ENCODE results near the gene FBXO39. TPM values are rescaled to one million over a fixed set of nuclear protein-coding genes. Genes with fewer than 3 reads are reported as not detected.
A peak's percentile ranks its signal among the peaks of the same experiment; 100 is the strongest.

Gene FBXO39
- total and polyA plus RNA-seq, 9 of the 15 experiments (the other 6 are each of a cell fraction or from before 2014, with no cell fraction given): not detected

DNA sequence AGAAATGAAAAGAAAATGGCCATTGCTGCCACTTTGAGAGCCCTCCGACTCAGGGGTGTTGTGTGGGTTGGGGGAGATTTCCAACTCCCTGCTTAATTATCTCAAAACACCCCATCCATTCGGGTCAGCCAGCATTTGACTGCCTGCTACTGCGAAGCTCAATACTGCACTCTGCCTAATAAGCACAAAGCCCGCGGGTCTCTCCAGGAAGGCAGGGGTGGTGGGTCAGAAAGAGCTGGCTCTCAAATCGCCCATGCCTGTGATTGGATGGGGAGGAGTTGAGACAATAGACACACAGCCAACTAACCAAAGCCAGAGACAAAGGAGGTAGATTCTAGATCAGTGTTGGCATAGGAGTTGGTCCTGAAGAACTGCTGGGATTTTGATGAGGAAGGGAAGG, 22.5 kb upstream of the FBXO39 start (continued):
- TF ChIP-seq, protein P1, sequence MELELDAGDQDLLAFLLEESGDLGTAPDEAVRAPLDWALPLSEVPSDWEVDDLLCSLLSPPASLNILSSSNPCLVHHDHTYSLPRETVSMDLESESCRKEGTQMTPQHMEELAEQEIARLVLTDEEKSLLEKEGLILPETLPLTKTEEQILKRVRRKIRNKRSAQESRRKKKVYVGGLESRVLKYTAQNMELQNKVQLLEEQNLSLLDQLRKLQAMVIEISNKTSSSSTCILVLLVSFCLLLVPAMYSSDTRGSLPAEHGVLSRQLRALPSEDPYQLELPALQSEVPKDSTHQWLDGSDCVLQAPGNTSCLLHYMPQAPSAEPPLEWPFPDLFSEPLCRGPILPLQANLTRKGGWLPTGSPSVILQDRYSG (tag; conservative IDR thresholded peaks at IDR 0.05; ENCODE audit: low read depth): no peak
- no peak for TF ChIP-seq ZNF695 (CRISPR knock-in tag; IDR thresholded peaks at IDR 0.05)
- no peak for TF ChIP-seq CBFA2T3 (IDR thresholded peaks at IDR 0.05)
- TF ChIP-seq KLF13 (tag; IDR thresholded peaks at IDR 0.05; ENCODE audit: borderline replicate concordance, low read depth): no peak

DNA sequence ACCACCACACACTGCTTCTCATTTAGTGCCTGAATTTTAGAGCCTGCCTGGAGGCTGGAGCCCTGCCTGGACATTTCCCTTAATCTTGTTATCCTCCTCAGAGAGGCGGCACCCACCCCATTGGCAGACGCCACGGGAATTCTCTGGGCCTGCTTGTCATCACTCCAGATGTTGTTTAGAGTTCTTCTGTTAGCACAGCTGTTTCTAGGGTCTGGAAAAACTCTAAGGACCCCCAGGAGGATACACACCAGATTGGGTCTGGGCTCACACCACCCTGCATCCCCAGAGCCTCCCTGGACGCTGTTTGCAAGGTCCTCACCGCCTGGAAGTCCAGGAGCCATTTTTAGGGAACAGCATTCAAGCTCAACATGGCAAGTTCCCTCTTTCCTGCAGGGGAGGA, 20.7 kb upstream of the FBXO39 start:
- TF ChIP-seq SPI1 (IDR thresholded peaks at IDR 0.05; ENCODE audit: borderline replicate concordance, low read depth, low read length) (0 out of 2 replicates have a peak, but pooled peaks have one; percentile 14), GABPB2 (CRISPR knock-in tag; conservative IDR thresholded peaks at IDR 0.05) (no peak)

More for the DNA sequence above, 20.7 kb upstream of the FBXO39 start:
- no TSS peak for BruUV-seq (replicated peaks)
- ChIA-PET CTCF (ENCODE audit: low intra/inter-chr PET ratio) (no interaction called here), POLR2A (no interaction called here)
- no peak overlapping the region for H3K4me3 ChIP-seq
- H2AFZ ChIP-seq (ENCODE audit: low read depth, low read length): peak overlapping the region; percentile 45; the same call in 1 of the 2 replicates
- peaks cover 0 to 1% of the 10 kb centered on the region in 2 experiments; a peak in 2 of 5 replicates for H3K27me3 ChIP-seq (ENCODE audit: control insufficient read depth in 2 of 2, insufficient read depth in 2 of 2, low read length in 2 of 2)
- no peak overlapping the region for H3K27ac ChIP-seq (ENCODE audit: extremely low read depth, low read depth, low read length)
- no peak for FAIRE-seq
- DNase-seq (ENCODE audit: extremely low read depth in 1 of 4, low spot score in 3 of 4): no peak
- no peaks in the 10 kb centered on the region for H3K36me3 ChIP-seq (ENCODE audit: control insufficient read depth, insufficient read depth, low read length)
- no peak overlapping the region for H3K9ac ChIP-seq (ENCODE audit: insufficient read depth in 1 of 2, low read depth in 2 of 2, low read length in 2 of 2)
- in situ Hi-C loops (cut with MboI): no loop called here
- H3K4me1 ChIP-seq (replicated peaks in 1 of 2; ENCODE audit: control insufficient read depth in 2 of 2, insufficient read depth in 2 of 2, low read length in 2 of 2): peaks cover 3% of the 10 kb centered on the region in 2 experiments; a peak in 3 of 5 replicates
- no peak for ATAC-seq
- no peaks in the 10 kb centered on the region for H3K79me2 ChIP-seq (ENCODE audit: control insufficient read depth, insufficient read depth, low read length)
- intact Hi-C loops (cut with micrococcal nuclease): loop anchor here (5.0 kb wide), 1 partner anchor 267 kb away; the partner anchor contains the start of gene BCL6B
- H3K4me2 ChIP-seq (ENCODE audit: insufficient read depth, low read length): peak overlapping the region; percentile 41; the same call in 1 of the 2 replicates
- no peaks in the 10 kb centered on the region for H3K9me3 ChIP-seq (replicated peaks; ENCODE audit: control insufficient read depth, insufficient read depth, low read depth, low read length)
- H3K9me1 ChIP-seq (ENCODE audit: control insufficient read depth, insufficient read depth, low read length): no peaks in the 10 kb centered on the region
- 6% methylated on average over 3 of the region's 5 CpGs for WGBS (ENCODE audit: insufficient coverage, low coverage, missing lambda C conversion rate)
- H4K20me1 ChIP-seq (replicated peaks; ENCODE audit: control insufficient read depth, insufficient read depth, low read length): no peaks in the 10 kb centered on the region
